Measurements from ENCODE around the gene C6orf89.
"Not testable (repeated sequence)": the region's sequence is repeated elsewhere in the genome, so short reads cannot be mapped to it uniquely, and the experiment has no call there.

C6orf89 gene

DNA sequence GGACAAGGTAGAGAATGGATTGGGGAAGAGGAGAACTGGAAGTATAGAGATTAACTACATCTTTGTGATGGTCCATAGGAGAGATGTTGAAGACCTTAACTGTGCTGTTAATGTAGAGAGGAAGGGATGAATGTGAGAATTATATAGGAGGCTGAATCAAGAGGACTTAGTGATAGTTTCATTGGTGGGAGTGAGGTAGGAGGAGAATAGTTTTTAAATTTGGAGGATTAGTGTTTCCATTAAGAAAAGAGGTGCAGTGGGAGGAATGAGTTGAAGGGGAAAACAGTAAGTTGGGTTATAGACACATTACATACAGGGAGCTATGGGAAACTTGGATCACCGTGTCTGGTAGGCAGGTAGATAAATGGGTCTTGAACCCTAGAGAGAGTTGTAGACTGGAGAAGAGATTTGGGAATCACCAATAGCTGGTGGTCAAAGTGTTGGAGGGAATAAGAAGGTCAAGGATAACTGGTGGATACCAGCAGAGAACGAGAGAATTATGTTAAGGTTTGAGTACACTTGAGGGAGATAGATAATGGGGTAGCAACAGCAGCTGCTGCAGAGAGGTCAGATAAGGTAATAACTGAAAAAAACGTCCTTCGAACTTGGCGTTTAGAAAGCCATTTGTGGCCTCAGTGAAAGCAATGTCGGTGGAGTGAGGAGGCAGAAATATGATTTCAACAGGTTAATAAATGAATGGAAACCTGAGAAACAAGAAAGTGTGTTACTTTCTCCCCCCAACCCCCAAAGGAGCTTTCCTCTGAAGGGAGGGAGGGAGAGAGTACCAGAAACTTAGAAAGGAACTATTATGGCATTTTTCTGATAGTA is 3.1 kb downstream of the C6orf89 start:
- Histone ChIP-seq H3K9me3 (ENCODE audit: control insufficient read depth, insufficient read depth, low read length) (no peaks in the 10 kb centered on the region), H3K27me3 (ENCODE audit: control insufficient read depth, insufficient read depth, low read length) (no peaks in the 10 kb centered on the region), H3K27ac (ENCODE audit: low read length) (no peak overlapping the region), H3K4me1 (ENCODE audit: control insufficient read depth, insufficient read depth, low read length) (no peaks in the 10 kb centered on the region), H3K4me3 (ENCODE audit: low read length) (no peak overlapping the region), H3K36me3 (ENCODE audit: control insufficient read depth, insufficient read depth, low read length) (no peaks in the 10 kb centered on the region)
- no peak for DNase-seq (ENCODE audit: low read depth, low spot score)
- no CpG with 5 or more reads among the region's 6 CpGs for WGBS (ENCODE audit: insufficient coverage, insufficient read length)

DNA sequence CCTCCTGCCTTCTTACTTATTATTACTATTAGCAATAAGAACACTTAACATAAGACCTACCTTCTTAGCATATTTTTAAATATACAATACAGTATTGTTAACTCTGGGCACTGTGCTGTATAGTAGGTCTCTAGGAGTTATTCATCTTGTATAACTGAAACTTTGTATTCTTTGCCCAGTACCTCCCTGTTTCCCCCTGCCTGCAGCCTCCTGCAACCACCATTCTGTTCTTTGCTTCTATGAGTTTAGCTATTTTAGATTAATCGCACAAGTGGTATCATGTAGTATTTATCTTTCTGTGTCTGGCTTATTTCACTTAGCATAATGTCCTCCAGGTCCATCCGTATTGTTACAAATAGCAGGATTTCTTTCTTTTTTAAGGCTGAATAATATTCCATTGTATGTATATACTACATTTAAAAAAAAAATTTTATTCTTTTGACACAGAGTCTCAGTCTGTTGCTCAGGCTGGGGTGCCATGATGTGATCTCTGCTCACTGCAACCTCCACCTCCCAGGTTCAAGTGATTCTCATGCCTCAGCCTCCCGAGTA is 4.4 kb downstream of the C6orf89 start:
- no peak for DNase-seq (ENCODE audit: low read depth, low spot score)
- no peaks in the 10 kb centered on the region for H3K9me3 ChIP-seq (ENCODE audit: control insufficient read depth, insufficient read depth, low read length)
- no CpG with 5 or more reads among the region's 3 CpGs for WGBS (ENCODE audit: insufficient coverage, insufficient read length)

DNA sequence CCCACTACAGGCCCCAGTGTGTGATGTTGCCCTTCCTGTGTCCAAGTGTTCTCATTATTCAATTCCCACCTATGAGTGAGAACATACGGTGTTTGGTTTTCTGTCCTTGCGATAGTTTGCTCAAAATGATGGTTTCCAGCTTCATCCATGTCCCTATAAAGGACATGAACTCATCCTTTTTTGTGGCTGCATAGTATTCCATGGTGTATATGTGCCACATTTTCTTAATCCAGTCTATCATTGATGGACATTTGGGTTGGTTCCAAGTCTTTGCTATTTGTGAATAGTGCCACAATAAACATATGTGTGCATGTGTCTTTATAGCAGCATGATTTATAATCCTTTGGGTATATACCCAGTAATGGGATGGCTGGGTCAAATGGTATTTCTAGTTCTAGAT is 5.4 kb downstream of the C6orf89 start:
- not testable (repeated sequence) for H3K27ac ChIP-seq (ENCODE audit: low read length); H3K4me1 ChIP-seq (ENCODE audit: control insufficient read depth, insufficient read depth, low read length); H3K9me3 ChIP-seq (ENCODE audit: control insufficient read depth, insufficient read depth, low read length); DNase-seq (ENCODE audit: low read depth, low spot score); H3K27me3 ChIP-seq (ENCODE audit: control insufficient read depth, insufficient read depth, low read length); H3K4me3 ChIP-seq (ENCODE audit: low read length); H3K36me3 ChIP-seq (ENCODE audit: control insufficient read depth, insufficient read depth, low read length)
- no CpG with 5 or more reads among the region's 2 CpGs for WGBS (ENCODE audit: insufficient coverage, insufficient read length)

More for the DNA sequence above, 4.4 kb downstream of the C6orf89 start:
- Histone ChIP-seq H3K36me3 (ENCODE audit: control insufficient read depth, insufficient read depth, low read length) (no peaks in the 10 kb centered on the region), H3K4me3 (ENCODE audit: low read length) (no peak overlapping the region), H3K27ac (ENCODE audit: low read length) (no peak overlapping the region), H3K4me1 (ENCODE audit: control insufficient read depth, insufficient read depth, low read length) (no peaks in the 10 kb centered on the region), H3K27me3 (ENCODE audit: control insufficient read depth, insufficient read depth, low read length) (no peaks in the 10 kb centered on the region)

DNA sequence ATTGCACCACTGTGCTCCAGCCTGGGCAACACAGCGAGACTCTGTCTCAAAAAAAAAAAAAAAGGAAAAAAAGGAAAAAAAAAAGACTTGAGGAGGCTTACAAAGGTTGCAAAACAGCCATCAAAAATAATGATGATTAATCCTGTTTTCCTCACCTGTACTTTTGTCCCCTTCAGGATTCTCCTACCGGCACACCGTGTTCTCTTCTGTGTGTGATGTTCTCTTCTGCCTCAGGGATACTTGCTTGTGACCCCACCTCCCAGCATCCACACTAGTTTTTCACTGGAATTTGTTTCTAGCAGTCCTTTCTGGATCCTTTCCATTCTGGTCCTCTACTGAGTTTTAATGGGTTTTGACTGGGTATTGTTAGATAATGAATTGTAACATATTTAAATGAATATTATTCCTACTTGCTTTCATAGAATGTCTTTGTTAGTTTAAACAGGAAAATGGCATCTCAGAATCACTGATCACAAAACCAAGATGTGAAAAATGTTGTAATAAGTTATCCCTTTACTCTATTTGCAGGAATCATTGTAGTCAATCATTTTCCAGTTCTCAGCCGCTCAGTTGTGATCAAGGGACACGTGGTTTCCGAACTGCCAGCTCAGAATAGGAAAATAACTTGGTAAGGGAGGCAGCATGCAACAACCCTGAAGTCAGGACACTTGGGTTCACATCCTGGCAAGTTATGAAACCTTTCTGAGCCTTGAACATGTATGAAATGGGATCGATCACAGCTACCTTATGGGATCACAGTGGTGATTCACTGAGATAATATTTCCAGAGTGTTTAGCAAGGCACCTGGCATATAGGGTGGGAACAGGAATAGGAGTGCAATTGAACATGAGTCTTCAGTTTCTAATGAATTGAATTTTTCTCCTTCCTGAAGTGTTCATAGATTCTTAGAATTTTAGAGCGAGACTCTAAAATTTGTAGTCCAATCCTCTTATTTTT is 8.5 kb downstream of the C6orf89 start:
- H3K4me3 ChIP-seq (ENCODE audit: low read length), result no peak overlapping the region
- H3K27me3 ChIP-seq (ENCODE audit: control insufficient read depth, insufficient read depth, low read length), result no peaks in the 10 kb centered on the region
- H3K4me1 ChIP-seq (ENCODE audit: control insufficient read depth, insufficient read depth, low read length), result no peaks in the 10 kb centered on the region
- no peak for DNase-seq (ENCODE audit: low read depth, low spot score)
- no peaks in the 10 kb centered on the region for H3K9me3 ChIP-seq (ENCODE audit: control insufficient read depth, insufficient read depth, low read length)
- no peaks in the 10 kb centered on the region for H3K36me3 ChIP-seq (ENCODE audit: control insufficient read depth, insufficient read depth, low read length)
- WGBS (ENCODE audit: insufficient coverage, insufficient read length), result no CpG with 5 or more reads among the region's 8 CpGs
- no peak overlapping the region for H3K27ac ChIP-seq (ENCODE audit: low read length)

DNA sequence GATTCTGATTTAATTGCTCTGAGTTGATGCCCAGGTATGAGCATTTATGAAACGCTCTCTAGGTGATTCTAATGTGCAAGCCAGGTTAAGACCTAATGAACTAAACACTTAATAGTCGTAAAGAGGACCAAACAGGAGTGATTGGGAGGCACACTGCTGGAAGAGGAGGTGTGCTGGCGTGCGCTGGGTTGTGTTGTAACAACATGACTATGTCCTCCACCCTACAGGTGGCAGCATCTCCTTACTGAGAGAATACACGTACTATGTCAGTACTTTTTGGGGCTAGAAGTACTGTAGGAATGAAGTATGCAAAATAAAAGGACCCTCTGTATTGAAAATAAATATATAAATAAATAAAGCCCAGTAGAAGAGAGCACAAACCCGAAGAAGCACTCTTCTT is 11.9 kb downstream of the C6orf89 start:
- no peaks in the 10 kb centered on the region for H3K27me3 ChIP-seq (ENCODE audit: control insufficient read depth, insufficient read depth, low read length)
- H3K27ac ChIP-seq (ENCODE audit: low read length), result no peak overlapping the region
- H3K4me3 ChIP-seq (ENCODE audit: low read length), result no peak overlapping the region
- no peaks in the 10 kb centered on the region for H3K4me1 ChIP-seq (ENCODE audit: control insufficient read depth, insufficient read depth, low read length)
- H3K9me3 ChIP-seq (ENCODE audit: control insufficient read depth, insufficient read depth, low read length), result no peaks in the 10 kb centered on the region
- no CpG with 5 or more reads among the region's 6 CpGs for WGBS (ENCODE audit: insufficient coverage, insufficient read length)
- no peak for DNase-seq (ENCODE audit: low read depth, low spot score)
- no peaks in the 10 kb centered on the region for H3K36me3 ChIP-seq (ENCODE audit: control insufficient read depth, insufficient read depth, low read length)

DNA sequence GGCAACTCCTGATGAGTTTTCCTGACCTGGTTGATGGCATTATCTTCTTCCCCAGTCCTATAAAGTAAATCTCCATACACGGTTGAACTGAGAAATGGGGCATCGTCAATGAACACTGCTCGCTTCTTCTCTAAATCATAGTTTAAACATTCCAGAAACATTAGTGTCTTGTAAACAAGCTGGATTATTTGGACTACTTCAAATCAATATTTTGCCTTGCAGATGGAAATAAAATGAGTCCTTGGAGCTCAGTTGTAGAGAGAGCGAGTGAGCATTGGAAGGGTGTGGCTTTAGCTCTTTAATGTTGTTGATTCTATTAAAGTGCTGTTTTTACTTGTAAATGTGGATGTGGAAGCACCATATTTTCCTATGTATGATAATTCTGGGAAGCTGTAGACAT is 18.4 kb downstream of the C6orf89 start:
- WGBS (ENCODE audit: insufficient coverage, insufficient read length), result no CpG with 5 or more reads among the region's 4 CpGs
- no peak overlapping the region for H3K27ac ChIP-seq (ENCODE audit: low read length)
- H3K36me3 ChIP-seq (ENCODE audit: control insufficient read depth, insufficient read depth, low read length), result no peaks in the 10 kb centered on the region
- no peaks in the 10 kb centered on the region for H3K4me1 ChIP-seq (ENCODE audit: control insufficient read depth, insufficient read depth, low read length)
- no peaks in the 10 kb centered on the region for H3K9me3 ChIP-seq (ENCODE audit: control insufficient read depth, insufficient read depth, low read length)
- no peak overlapping the region for H3K4me3 ChIP-seq (ENCODE audit: low read length)
- H3K27me3 ChIP-seq (ENCODE audit: control insufficient read depth, insufficient read depth, low read length), result no peaks in the 10 kb centered on the region
- DNase-seq (ENCODE audit: low read depth, low spot score), result no peak

DNA sequence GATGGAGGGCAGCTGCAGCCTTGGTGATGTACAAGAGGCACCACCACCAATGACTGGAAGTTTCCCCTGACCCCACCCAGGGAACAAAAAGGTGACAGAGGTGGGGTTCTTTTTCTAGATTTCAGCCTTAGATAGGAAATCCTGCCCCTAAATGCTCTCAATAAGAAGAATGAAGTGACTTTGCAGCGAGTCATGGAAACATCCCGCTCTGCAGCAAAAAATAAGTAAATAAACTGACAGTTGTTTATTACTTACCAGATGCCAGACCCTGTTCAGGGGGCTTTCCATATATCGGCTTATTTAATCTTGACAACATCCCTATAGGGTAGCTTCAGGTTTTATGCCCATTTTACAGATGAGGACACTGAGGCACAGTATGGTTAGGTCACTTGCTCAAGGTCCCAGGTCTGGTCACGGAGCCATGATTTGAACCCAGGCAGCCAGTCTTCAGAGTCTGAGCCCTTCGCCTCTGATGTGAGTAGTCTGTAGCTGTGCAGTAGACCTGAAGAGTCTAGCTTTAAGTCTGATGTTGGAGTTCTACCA is 19.2 kb downstream of the C6orf89 start:
- Histone ChIP-seq H3K4me3 (ENCODE audit: low read length) (no peak overlapping the region), H3K9me3 (ENCODE audit: control insufficient read depth, insufficient read depth, low read length) (no peaks in the 10 kb centered on the region), H3K4me1 (ENCODE audit: control insufficient read depth, insufficient read depth, low read length) (no peaks in the 10 kb centered on the region), H3K36me3 (ENCODE audit: control insufficient read depth, insufficient read depth, low read length) (no peaks in the 10 kb centered on the region), H3K27me3 (ENCODE audit: control insufficient read depth, insufficient read depth, low read length) (no peaks in the 10 kb centered on the region), H3K27ac (ENCODE audit: low read length) (no peak overlapping the region)
- DNase-seq (ENCODE audit: low read depth, low spot score), result no peak
- no CpG with 5 or more reads among the region's 5 CpGs for WGBS (ENCODE audit: insufficient coverage, insufficient read length)

DNA sequence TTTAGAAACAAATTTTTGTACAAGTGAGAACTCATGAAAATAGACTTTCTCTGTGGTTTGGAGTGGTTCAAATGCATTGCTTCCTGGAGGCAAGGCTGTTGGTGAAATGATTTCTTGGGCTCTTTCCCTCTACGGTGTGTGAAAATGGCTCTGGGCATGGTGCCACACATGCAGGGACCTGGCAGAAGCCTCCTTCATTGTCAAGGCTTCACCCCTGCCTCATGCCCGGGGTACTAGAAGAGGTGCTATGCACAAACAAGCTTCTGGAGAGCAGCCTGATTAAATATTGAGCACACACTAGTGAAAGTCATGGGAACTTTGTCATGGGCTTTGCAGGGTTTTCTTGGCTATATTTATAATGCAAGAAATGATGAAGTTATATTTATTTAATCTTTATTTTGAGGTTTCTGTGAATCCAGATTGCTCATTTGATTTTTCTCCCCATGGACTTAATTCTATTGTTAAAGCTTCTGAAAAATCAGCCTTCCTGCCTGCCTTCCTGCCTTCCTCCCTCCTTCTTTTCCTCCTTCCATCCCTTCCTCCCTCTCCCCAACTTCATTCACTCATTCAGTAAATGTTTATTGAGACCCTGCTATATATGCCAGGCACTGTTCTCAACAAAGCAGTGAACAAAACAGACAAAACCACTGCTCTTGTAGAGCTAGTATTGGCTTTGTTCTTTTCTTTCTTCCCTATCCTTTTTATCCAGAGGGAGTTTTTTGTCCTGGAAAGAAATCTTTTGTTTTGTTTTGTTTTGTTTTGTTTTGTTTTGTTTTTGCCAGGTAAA is 21.0 kb downstream of the C6orf89 start:
- H3K9me3 ChIP-seq (ENCODE audit: control insufficient read depth, insufficient read depth, low read length), result no peaks in the 10 kb centered on the region
- no peaks in the 10 kb centered on the region for H3K27me3 ChIP-seq (ENCODE audit: control insufficient read depth, insufficient read depth, low read length)
- DNase-seq (ENCODE audit: low read depth, low spot score), result no peak
- WGBS (ENCODE audit: insufficient coverage, insufficient read length), result no CpG with 5 or more reads among the region's 2 CpGs
- H3K4me3 ChIP-seq (ENCODE audit: low read length), result no peak overlapping the region
- H3K27ac ChIP-seq (ENCODE audit: low read length), result no peak overlapping the region
- H3K4me1 ChIP-seq (ENCODE audit: control insufficient read depth, insufficient read depth, low read length), result no peaks in the 10 kb centered on the region
- H3K36me3 ChIP-seq (ENCODE audit: control insufficient read depth, insufficient read depth, low read length), result no peaks in the 10 kb centered on the region

DNA sequence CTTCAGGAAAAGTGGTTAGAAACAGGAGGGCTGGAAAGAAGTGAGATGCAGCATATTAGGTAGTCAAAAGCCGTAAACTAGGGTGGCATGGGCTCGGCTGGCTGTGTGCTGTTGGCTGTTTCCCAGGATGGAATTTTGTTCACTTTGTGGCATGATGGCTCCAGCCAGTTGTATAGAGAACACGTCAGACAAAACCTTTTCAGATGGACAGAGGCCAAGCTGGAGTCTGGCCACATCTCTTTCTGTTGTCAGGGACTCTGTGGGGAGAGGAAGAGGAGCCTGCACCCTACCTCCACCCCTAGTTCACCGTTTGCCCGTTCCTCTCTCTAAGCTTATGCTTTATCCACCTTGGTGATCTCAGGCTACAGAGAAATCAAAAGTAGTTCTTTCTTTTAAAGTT is 22.0 kb downstream of the C6orf89 start:
- Histone ChIP-seq H3K36me3 (ENCODE audit: control insufficient read depth, insufficient read depth, low read length) (no peaks in the 10 kb centered on the region), H3K9me3 (ENCODE audit: control insufficient read depth, insufficient read depth, low read length) (no peaks in the 10 kb centered on the region), H3K27ac (ENCODE audit: low read length) (no peak overlapping the region), H3K4me3 (ENCODE audit: low read length) (no peak overlapping the region), H3K4me1 (ENCODE audit: control insufficient read depth, insufficient read depth, low read length) (no peaks in the 10 kb centered on the region), H3K27me3 (ENCODE audit: control insufficient read depth, insufficient read depth, low read length) (no peaks in the 10 kb centered on the region)
- DNase-seq (ENCODE audit: low read depth, low spot score), result no peak
- no CpG with 5 or more reads among the region's 5 CpGs for WGBS (ENCODE audit: insufficient coverage, insufficient read length)

DNA sequence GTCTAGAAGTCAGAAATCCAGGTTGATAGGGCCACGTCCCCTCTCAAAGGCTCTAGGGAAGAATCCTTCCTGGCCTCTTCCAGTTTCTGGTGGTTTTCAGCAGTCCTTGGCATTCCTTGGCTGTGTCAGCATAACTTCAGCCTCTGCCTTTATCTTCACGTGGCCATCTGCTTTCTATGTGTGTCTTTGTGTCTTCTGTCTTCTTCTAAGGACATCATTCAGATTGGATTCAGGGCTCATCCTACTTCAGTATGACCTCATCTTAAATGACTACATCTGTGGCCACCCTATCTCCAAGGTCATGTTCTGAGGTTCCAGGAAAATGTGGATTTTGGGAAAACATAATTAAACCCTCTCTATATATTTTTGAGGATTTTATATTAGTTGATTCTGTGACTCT is 23.0 kb downstream of the C6orf89 start:
- Histone ChIP-seq H3K27me3 (ENCODE audit: control insufficient read depth, insufficient read depth, low read length) (no peaks in the 10 kb centered on the region), H3K9me3 (ENCODE audit: control insufficient read depth, insufficient read depth, low read length) (no peaks in the 10 kb centered on the region), H3K27ac (ENCODE audit: low read length) (no peak overlapping the region), H3K36me3 (ENCODE audit: control insufficient read depth, insufficient read depth, low read length) (no peaks in the 10 kb centered on the region), H3K4me1 (ENCODE audit: control insufficient read depth, insufficient read depth, low read length) (no peaks in the 10 kb centered on the region), H3K4me3 (ENCODE audit: low read length) (no peak overlapping the region)
- no peak for DNase-seq (ENCODE audit: low read depth, low spot score)
- no CpG with 5 or more reads among the region's 2 CpGs for WGBS (ENCODE audit: insufficient coverage, insufficient read length)
